GM19238 (cell line): ENCODE data around the gene SEMA5B.

ENCODE experiments used
- DNase-seq: peaks from one replicate; pipeline ENCODE4 v3.0.0; 2011; ENCODE audit warnings: low spot score; ENCODE audit not compliant: insufficient read length

SEMA5B gene

GRCh38 chr3:122994954-122995353, 32.6 kb downstream of the SEMA5B start:
- DNase-seq = no peak

- no peak for DNase-seq
These were observed 34.2 kb downstream of the SEMA5B start for GRCh38 chr3:122993124-122993978.

GRCh38 chr3:122992676-122993075, 34.9 kb downstream of the SEMA5B start:
- DNase-seq = no peak

GRCh38 chr3:122992133-122992532, 35.4 kb downstream of the SEMA5B start:
- DNase-seq = no peak

- DNase-seq = no peak
These were observed 36.2 kb downstream of the SEMA5B start for GRCh38 chr3:122991236-122991985.

GRCh38 chr3:122989856-122990575, 37.5 kb downstream of the SEMA5B start:
- no peak for DNase-seq

GRCh38 chr3:122988508-122988907, 39.1 kb downstream of the SEMA5B start:
- DNase-seq = no peak

- DNase-seq = no peak
These were observed 39.7 kb downstream of the SEMA5B start for GRCh38 chr3:122987736-122988319.

- no peak for DNase-seq
These were observed 40.3 kb downstream of the SEMA5B start for GRCh38 chr3:122987231-122987630.

GRCh38 chr3:122986693-122987179, 40.8 kb downstream of the SEMA5B start:
- DNase-seq = no peak

- no peak for DNase-seq
These were observed 42.0 kb downstream of the SEMA5B start for GRCh38 chr3:122985539-122985938.

GRCh38 chr3:122984650-122985049, 42.9 kb downstream of the SEMA5B start:
- DNase-seq = no peak

- no peak for DNase-seq
These were observed 43.6 kb downstream of the SEMA5B start for GRCh38 chr3:122984007-122984406.

- no peak for DNase-seq
These were observed 45.1 kb downstream of the SEMA5B start for GRCh38 chr3:122982216-122983185.

- DNase-seq = no peak
These were observed 48.4 kb downstream of the SEMA5B start for GRCh38 chr3:122979211-122979610.

- DNase-seq = no peak
These were observed 49.0 kb downstream of the SEMA5B start for GRCh38 chr3:122978569-122978968.

- DNase-seq = no peak
These were observed 49.7 kb downstream of the SEMA5B start for GRCh38 chr3:122977746-122978466.

- no peak for DNase-seq
These were observed 51.7 kb downstream of the SEMA5B start for GRCh38 chr3:122975924-122976293.

- DNase-seq = peak; percentile 51
These were observed 52.2 kb downstream of the SEMA5B start for GRCh38 chr3:122975163-122975923.
